Fibroblast of mammary gland (primary cell): ENCODE results near the gene TTC27.
"Not testable (repeated sequence)": the region's sequence is repeated elsewhere in the genome, so short reads cannot be mapped to it uniquely, and the experiment has no call there.

Source experiments
- DNase-seq: peaks from one replicate; pipeline ENCODE4 v3.0.0-alpha.2; 2010; ENCODE audit warnings: low read depth
- H3K4me3 ChIP-seq: 2 replicates; pipeline ENCODE4 v1.5.1; 2011; ENCODE audit warnings: low read depth, mild to moderate bottlenecking, low read length, moderate library complexity; ENCODE audit not compliant: control insufficient read depth
- TF ChIP-seq, protein P1 (sequence below): conservative IDR thresholded peaks from 2 replicates; pipeline ENCODE4 v1.5.1; 2011; ENCODE audit warnings: low read depth, low read length, inconsistent platforms; ENCODE audit not compliant: control insufficient read depth, insufficient read depth

Gene TTC27

DNA sequence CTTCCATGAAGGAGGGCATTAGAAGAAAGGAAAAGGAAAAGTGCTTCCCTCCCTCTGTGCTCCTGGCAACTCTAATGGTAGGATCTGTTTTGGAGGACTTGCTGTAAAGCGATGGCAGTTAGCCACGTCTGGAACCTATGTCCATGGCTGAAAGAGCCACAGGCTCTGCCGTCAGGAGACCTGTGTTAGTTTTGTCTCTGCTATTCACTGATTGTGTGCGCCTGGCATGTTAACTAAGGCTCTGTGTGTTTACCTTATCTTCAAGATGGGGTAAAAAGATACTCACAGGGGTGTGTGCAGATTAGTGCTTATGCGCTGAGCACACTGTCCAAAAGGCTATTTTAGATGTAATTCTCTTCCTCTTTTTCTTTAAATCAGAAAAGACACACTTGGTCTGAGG is 209.1 kb downstream of the TTC27 start:
- no peak for DNase-seq
- TF ChIP-seq, protein P1, sequence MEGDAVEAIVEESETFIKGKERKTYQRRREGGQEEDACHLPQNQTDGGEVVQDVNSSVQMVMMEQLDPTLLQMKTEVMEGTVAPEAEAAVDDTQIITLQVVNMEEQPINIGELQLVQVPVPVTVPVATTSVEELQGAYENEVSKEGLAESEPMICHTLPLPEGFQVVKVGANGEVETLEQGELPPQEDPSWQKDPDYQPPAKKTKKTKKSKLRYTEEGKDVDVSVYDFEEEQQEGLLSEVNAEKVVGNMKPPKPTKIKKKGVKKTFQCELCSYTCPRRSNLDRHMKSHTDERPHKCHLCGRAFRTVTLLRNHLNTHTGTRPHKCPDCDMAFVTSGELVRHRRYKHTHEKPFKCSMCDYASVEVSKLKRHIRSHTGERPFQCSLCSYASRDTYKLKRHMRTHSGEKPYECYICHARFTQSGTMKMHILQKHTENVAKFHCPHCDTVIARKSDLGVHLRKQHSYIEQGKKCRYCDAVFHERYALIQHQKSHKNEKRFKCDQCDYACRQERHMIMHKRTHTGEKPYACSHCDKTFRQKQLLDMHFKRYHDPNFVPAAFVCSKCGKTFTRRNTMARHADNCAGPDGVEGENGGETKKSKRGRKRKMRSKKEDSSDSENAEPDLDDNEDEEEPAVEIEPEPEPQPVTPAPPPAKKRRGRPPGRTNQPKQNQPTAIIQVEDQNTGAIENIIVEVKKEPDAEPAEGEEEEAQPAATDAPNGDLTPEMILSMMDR = no peak
- H3K4me3 ChIP-seq = no peak overlapping the region

DNA sequence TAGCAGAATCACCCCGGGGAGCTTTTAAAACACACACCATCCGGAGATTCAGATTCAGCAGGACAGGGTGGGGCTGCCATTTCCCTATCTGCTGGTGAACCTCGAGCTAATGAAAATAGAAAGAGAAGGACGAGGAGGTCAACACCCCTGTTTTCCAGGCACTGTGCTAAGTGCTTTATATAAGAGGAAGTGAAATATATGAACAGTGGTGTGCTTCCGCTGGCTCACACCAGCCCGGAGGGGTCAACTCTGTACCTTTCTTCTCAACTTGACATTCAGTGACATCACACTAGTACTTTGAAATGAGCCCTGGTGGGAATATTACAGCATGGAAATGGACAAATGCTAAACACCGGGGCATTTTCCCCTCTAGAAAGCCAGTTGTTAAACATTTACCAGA is 210.6 kb downstream of the TTC27 start:
- TF ChIP-seq, protein P1 = no peak
- no peak overlapping the region for H3K4me3 ChIP-seq
- DNase-seq = no peak

DNA sequence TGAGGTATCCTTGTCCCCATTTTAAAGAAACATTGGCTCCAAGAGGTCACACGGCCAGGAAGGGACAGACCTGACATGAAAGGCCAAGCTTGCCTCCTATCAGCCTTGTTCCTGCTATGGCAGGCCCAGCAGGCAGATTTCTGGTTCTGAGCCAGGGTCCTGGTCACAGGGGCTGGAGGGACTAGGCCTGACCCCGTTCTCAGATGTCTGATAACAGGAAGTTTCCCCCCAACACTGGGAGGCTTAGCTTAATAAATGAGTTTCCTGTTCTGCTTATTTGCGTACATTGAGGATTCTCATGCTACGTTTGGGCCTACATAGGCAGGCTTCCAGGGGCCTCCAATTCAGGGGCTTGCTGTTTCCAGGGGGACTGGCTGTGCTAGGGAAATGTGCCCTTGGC is 211.1 kb downstream of the TTC27 start:
- H3K4me3 ChIP-seq = no peak overlapping the region
- TF ChIP-seq, protein P1 = no peak
- DNase-seq = no peak

DNA sequence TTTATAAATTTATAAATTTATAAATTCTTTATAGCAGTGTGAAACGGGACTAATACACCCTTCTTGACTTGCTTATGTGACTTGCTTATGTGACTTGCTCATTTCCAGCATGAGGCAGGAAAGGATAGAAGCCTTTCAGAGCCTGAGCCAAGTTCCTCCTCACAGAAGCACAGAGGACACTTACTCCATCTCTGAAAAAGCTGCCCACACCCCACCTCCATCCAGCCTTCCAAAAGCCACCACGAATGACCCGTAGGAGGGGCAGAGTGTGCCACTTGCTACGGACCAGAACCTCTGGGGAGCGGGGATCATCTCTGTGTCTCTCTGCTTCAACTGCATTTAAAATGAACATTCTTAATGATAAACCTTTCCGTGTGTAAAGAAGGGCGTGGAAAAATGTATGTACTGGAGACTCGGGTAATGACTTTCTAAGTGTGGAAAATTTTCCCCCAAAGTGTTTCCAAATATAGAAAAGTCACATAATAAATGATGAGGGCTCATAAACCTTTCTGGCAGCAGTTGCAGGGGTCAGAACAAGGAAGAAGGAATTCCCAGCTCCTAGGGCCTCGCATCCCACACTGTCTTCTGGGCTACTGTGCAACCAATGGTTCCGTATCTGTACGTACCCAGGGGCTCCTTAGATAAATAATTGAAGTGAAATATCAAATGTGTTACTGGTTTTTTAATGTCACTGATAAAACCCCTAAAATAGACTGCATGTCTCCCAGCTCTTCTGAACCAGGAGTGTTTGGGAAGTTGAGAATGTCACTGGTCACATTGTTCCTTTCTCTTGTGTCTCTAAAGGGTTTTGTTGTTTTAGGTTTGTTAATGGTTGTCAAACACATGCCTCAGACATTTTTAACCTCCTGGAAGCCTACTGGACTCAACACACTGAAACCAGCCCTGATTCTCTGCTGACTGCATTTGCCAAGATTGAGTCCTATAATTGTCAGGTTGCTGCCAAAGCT is 214.4 kb downstream of the TTC27 start:
- no peak overlapping the region for H3K4me3 ChIP-seq
- TF ChIP-seq, protein P1 = no peak
- DNase-seq = no peak

DNA sequence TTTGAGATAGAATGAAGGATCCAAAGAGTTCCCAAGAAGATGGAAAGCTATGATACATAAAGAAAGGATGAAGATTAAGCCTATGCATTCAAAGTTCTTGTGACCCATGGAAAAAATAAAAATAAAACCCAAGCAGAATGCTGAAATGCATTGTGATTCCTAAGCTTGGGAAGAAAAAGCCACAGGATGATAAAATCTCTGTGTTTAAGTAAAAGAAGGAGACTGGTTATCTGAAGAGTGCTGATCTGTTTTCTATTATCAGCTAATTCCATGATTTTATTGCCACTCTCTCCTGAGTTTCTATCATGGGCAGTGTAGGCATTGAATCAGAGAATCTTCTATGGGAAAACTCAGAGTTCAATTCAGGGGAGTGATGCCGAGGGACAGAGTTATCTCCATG is 215.8 kb downstream of the TTC27 start:
- H3K4me3 ChIP-seq = no peak overlapping the region
- no peak for DNase-seq
- TF ChIP-seq, protein P1 = no peak

DNA sequence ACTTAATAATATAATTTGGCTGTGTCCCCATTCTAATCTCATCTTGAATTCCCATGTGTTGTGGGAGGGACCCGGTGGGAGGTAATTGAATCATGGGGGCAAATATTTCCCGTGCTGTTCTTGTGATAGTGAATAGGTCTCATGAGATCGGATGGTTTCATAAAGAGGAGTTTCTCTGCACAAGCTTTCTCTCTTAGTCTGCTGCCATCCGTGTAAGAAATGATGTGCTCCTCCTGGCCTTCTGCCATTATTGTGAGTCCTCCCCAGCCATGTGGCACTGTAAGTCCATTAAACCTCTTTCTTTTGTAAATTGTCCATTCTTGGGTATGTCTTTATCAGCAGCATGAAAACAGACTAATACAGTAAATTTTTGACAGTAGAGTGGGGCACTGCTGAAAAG is 216.4 kb downstream of the TTC27 start:
- TF ChIP-seq, protein P1 = no peak
- no peak overlapping the region for H3K4me3 ChIP-seq
- DNase-seq = peak; percentile 14

DNA sequence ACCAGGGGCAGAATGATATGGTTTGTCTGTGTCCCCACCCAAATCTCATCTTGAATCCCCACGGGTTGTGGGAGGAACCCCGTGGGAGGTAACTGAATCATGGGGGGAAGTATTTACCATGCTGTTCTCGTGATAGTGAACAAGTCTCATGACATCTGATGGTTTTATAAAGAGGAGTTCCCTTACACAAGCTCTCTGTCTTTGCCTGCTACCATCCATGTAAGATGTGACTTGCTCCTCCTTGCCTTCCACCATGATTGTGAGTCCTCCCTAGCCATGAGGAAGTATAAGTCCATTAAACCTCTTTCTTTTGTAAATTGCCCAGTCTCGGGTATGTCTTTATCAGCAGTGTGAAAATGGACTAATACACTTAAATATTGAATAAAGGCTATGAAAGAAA is 218.4 kb downstream of the TTC27 start:
- DNase-seq = not testable (repeated sequence)

More for the DNA sequence above, 218.4 kb downstream of the TTC27 start:
- H3K4me3 ChIP-seq = not testable (repeated sequence)
